DOHH2 (cell line): ENCODE measurements around the gene ZNF224.

ENCODE experiments used
- H3F3A ChIP-seq: fragments of 200-600 bp; sonication (generic), shearing (Covaris generic); 2 replicates; pipeline ENCODE4 v1.6.0; 2016; ENCODE audit warnings: antibody characterized with exemption, mild to moderate bottlenecking; ENCODE audit not compliant: control insufficient read depth, insufficient read depth
- H3K27ac ChIP-seq: fragments of 200-600 bp; sonication (generic); 2 replicates; pipeline ENCODE4 v1.5.1; 2014; ENCODE audit warnings: low read depth, mild to moderate bottlenecking, low read length, moderate library complexity
- H3K27me3 ChIP-seq: fragments of 200-600 bp; sonication (generic); 2 replicates; pipeline ENCODE4 v1.6.1; 2014; ENCODE audit warnings: mild to moderate bottlenecking, low read length, mixed read lengths; ENCODE audit not compliant: control insufficient read depth
- H3K36me3 ChIP-seq: fragments of 200-600 bp; sonication (generic); 2 replicates; pipeline ENCODE4 v1.6.1; 2014; ENCODE audit warnings: mild to moderate bottlenecking, low read length, moderate library complexity, mixed read lengths; ENCODE audit not compliant: control insufficient read depth
- H3K4me1 ChIP-seq: fragments of 200-600 bp; sonication (generic); 2 replicates; pipeline ENCODE4 v1.6.1; 2014; ENCODE audit warnings: mild to moderate bottlenecking, low read length, mixed read lengths; ENCODE audit not compliant: control insufficient read depth
- H3K4me2 ChIP-seq: fragments of 200-600 bp; sonication (generic); 2 replicates; pipeline ENCODE4 v1.6.0; 2014; ENCODE audit warnings: mild to moderate bottlenecking, low read length, moderate library complexity
- H3K4me3 ChIP-seq: fragments of 200-600 bp; sonication (generic); 2 replicates; pipeline ENCODE4 v1.5.1; 2014; ENCODE audit warnings: mild to moderate bottlenecking, low read length, mixed read lengths
- H3K79me2 ChIP-seq: fragments of 200-600 bp; sonication (generic); 2 replicates; pipeline ENCODE4 v1.6.1; 2014; ENCODE audit warnings: mild to moderate bottlenecking, low read length, mixed read lengths; ENCODE audit not compliant: control insufficient read depth
- H3K9me2 ChIP-seq: fragments of 200-600 bp; sonication (generic); replicated peaks from 2 replicates; pipeline ENCODE4 v1.6.1; 2014; ENCODE audit warnings: mild to moderate bottlenecking, low read length, mixed read lengths; ENCODE audit not compliant: control insufficient read depth
- H3K9me3 ChIP-seq: fragments of 200-600 bp; sonication (generic); 2 replicates; pipeline ENCODE4 v1.6.1; 2014; ENCODE audit warnings: antibody characterized with exemption, low read length, mixed read lengths; ENCODE audit not compliant: control insufficient read depth, insufficient read depth
- H4K20me1 ChIP-seq: fragments of 200-600 bp; sonication (generic); 2 replicates; pipeline ENCODE4 v1.6.0; 2014; ENCODE audit warnings: low read depth, mild to moderate bottlenecking, antibody characterized with exemption, low read length, moderate library complexity; ENCODE audit not compliant: control insufficient read depth, insufficient read depth
- EZH2phosphoT487 ChIP-seq: fragments of 200-600 bp; sonication (generic); IDR thresholded peaks from 2 replicates; pipeline ENCODE4 v1.6.1; 2017; ENCODE audit warnings: borderline replicate concordance, mild to moderate bottlenecking, antibody characterized with exemption, low read length, moderate library complexity, mixed read lengths
- TF ChIP-seq, protein P1 (sequence below): fragments of 200-600 bp; sonication (generic); IDR thresholded peaks from one replicate; pipeline ENCODE4 v1.5.1; 2014; ENCODE audit warnings: antibody characterized with exemption, mild to moderate bottlenecking, low read depth, low read length; ENCODE audit not compliant: poor library complexity, severe bottlenecking

Gene ZNF224

DNA sequence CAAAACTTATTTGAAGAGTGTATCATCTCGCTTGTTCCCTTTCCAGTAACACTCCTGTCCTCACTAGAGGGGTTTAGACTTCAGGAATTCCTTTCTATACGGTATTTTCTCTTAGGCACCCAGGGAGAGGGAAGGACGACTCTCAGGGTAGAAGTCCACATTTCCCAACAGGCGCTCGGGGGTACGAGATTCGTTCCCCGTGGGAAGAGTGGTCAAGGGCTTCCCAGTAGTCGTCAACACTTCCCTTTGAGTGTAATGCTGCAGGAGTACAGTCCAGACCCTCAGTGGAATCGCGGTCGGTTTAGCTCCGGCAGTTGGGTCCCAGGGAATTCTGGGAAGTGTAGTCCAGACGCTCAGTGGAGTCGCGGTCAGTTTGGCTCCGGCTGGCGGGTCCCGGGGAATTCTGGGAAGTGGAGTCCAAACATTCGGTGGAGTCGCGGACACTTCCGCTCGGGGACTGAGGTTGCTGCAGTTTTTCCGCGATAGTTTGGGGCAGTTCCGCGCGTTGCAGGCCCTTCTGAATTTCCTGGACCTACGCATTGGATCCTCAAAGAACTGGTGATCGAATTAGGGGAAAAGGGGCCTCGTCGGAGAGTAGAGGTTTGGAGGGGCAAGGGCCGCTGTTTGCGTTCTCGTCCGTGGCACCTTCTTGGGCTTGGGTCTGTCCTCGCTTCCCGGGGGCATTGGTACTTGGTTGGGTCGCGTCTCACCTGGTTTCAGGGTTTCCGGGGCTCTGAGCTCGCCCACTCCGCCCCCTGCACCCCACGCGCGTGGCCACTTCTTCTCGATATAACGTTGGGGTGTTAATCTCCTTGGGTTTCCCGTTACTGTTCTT is at the start of gene ZNF224:
Gene ZNF224, plus strand, starts transcription at position 431 of the 835 bp plus-strand sequence. CDS start 3,513 bp downstream, outside the sequence.
- Histone ChIP-seq H3K36me3 (no peaks in the 10 kb centered on the region), H3K9me3 (peaks cover 16% of the 10 kb centered on the region), H3K9me2 (no peaks in the 10 kb centered on the region), H3F3A (no peaks in the 10 kb centered on the region), H3K4me2 (peak within 1 kb of the TSS; percentile 93), H3K27me3 (no peaks in the 10 kb centered on the region), H4K20me1 (no peaks in the 10 kb centered on the region), H3K27ac (no peak within 1 kb of the TSS), H3K4me3 (peak within 1 kb of the TSS; percentile 95), H3K4me1 (peaks cover 14% of the 10 kb centered on the region), H3K79me2 (0 out of 2 replicates have a peak, but pooled peaks cover 3% of the 10 kb centered on the region)
- TF ChIP-seq, protein P1, sequence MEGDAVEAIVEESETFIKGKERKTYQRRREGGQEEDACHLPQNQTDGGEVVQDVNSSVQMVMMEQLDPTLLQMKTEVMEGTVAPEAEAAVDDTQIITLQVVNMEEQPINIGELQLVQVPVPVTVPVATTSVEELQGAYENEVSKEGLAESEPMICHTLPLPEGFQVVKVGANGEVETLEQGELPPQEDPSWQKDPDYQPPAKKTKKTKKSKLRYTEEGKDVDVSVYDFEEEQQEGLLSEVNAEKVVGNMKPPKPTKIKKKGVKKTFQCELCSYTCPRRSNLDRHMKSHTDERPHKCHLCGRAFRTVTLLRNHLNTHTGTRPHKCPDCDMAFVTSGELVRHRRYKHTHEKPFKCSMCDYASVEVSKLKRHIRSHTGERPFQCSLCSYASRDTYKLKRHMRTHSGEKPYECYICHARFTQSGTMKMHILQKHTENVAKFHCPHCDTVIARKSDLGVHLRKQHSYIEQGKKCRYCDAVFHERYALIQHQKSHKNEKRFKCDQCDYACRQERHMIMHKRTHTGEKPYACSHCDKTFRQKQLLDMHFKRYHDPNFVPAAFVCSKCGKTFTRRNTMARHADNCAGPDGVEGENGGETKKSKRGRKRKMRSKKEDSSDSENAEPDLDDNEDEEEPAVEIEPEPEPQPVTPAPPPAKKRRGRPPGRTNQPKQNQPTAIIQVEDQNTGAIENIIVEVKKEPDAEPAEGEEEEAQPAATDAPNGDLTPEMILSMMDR, result no peak
- no peak for TF ChIP-seq EZH2phosphoT487

DNA sequence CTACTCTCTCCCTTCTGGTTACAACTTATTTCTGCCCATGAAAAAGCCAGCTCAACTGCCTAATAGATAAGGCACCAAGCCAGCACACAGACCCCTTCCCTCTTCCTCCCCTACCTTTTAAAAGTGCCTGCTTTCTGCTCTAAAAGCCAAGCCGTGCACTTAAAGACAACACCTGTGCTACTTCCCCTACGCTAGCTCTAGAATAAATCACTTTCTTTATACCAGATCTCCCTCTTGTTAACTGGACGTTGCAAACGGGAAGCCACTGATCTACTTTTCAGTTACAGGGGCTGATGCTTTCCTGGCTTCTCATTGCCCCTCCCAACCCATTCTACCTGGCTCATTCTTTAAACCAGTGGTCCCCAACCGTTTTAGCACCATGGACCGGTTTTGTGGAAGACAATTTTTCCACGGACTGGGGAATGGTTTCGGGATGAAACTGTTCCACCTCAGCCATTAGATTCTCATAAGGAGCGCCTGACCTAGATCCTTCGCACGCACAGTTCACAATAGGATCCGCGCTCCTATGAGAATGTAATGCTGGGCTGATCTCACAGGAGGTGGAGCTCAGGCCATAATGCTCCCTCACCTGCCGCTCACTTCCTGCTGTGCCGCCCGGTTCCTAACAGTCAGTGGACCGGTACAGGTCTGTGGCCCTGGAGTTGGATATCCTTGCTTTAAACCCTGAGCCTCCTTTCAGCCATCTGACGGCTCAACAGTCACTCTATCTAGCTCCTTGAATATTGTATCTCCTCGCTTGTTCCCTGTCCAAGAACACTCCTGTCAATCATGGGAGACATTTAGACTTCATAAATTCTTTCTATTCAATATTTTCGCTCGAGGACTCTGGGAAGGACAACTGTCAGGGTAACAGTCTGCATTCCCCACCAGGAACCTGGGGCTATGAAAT is 43.2 kb upstream of the ZNF224 start:
- no peak for TF ChIP-seq EZH2phosphoT487
- TF ChIP-seq, protein P1, result no peak
- Histone ChIP-seq H3F3A (no peaks in the 10 kb centered on the region), H3K9me3 (peaks cover 20% of the 10 kb centered on the region), H3K27me3 (peaks cover 4% of the 10 kb centered on the region), H3K79me2 (no peaks in the 10 kb centered on the region), H3K4me2 (no peak overlapping the region), H3K27ac (no peak overlapping the region), H4K20me1 (no peaks in the 10 kb centered on the region), H3K36me3 (no peaks in the 10 kb centered on the region), H3K4me1 (no peaks in the 10 kb centered on the region), H3K9me2 (no peaks in the 10 kb centered on the region), H3K4me3 (no peak overlapping the region)

DNA sequence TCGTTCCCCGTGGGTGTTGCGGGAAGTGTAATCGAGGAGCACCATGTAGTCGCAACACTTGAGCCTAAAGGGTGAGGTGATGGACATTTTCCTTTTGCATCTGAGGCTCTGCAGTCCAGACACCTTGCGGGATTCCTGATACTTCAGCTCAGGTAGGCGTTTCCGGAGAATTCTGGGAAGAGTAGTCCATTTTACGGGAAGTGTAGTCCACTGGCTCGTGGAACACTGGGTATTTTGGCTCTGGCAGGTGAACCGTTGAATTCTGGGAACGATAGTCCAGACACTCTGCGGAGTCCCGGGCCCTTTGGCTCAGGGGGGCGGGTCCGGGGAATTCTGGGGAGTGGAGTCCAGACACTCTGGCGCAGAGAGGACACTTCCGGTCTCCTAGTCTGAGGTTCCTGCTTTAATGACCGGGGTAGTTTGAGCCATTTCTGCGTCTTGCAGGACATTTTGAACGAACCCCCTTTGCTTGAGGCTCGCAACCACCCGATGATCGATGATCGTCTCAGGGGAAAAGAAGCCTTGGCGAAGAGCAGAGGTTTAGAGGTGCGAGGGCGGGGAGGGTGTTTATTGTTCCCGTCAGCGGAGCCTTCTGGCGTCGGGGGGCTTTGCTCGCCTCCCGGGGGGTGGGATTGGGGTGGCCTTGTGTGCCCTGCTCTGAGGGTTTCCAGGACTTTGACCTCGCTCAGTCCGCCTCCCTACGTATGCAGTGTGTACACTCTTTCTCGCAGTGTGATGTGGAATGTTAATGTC is 42.3 kb upstream of the ZNF224 start, which contains the start of gene ZNF223:
Gene ZNF223, plus strand, starts transcription at position 387 of the 753 bp plus-strand sequence. CDS start 3,141 bp downstream, outside the sequence.
- Histone ChIP-seq H3K9me3 (peaks cover 20% of the 10 kb centered on the region), H3K36me3 (no peaks in the 10 kb centered on the region), H3K79me2 (no peaks in the 10 kb centered on the region), H3K27me3 (peaks cover 4% of the 10 kb centered on the region), H3K9me2 (no peaks in the 10 kb centered on the region), H4K20me1 (no peaks in the 10 kb centered on the region), H3K4me1 (no peaks in the 10 kb centered on the region), H3K4me2 (no peak within 1 kb of the TSS), H3K4me3 (no peak within 1 kb of the TSS), H3F3A (no peaks in the 10 kb centered on the region), H3K27ac (no peak within 1 kb of the TSS)
- TF ChIP-seq EZH2phosphoT487, result no peak
- TF ChIP-seq, protein P1, result no peak
